B cell (primary cell): ENCODE results near the gene CNR1. TPM values are rescaled to one million over a fixed set of nuclear protein-coding genes. Genes with fewer than 3 reads are reported as not detected.

Experiments
- ATAC-seq: fragments of 200-7000 bp; cut with Tn5 transposase; one replicate; pipeline ENCODE4 v1.10.0; 2021; ENCODE audit warnings: low read depth, mild to moderate bottlenecking, moderate number of reproducible peaks, moderate library complexity
- CTCF ChIA-PET: fragments of 350-600 bp; sonication (Branson Sonifier 250); formaldehyde crosslinking; loops from one replicate; lab custom pipeline; 2021; ENCODE audit warnings: antibody characterized with exemption, inconsistent platforms; lab: Charles Lee
- POLR2A ChIA-PET: fragments of 350-600 bp; sonication (Branson Sonifier 250); formaldehyde crosslinking; loops from one replicate; lab custom pipeline; 2021; ENCODE audit warnings: antibody characterized with exemption; lab: Charles Lee
- DNase-seq: peaks from one replicate; pipeline ENCODE4 v3.0.0; 2013
- H2AFZ ChIP-seq: 2 replicates; pipeline ENCODE4 v1.6.1; 2012; ENCODE audit warnings: mild to moderate bottlenecking, low read depth, low read length; ENCODE audit not compliant: insufficient read depth, poor library complexity, severe bottlenecking
- H3K27ac ChIP-seq, 2 donors: 1 replicate in 1 of 2; 2 replicates in 1 of 2; pipeline ENCODE4 v1.5.1; 2012 to 2013; ENCODE audit warnings: low read length in 2 of 2, mild to moderate bottlenecking in 2 of 2, moderate library complexity in 1 of 2
- H3K27me3 ChIP-seq, 4 experiments: fragments of 200-600 bp in 1 of 4; sonication (generic) in 1 of 4; replicated peaks in 1 of 4; 1 replicate in 2 of 4; 2 replicates in 2 of 4; pipeline versions ENCODE4 v1.6.1 to v1.7.0; 2013 to 2016; ENCODE audit warnings: low read length in 3 of 4, mild to moderate bottlenecking in 2 of 4, mixed read lengths in 1 of 4, moderate library complexity in 1 of 4; ENCODE audit not compliant: insufficient read depth in 4 of 4, control insufficient read depth in 3 of 4; ENCODE audit errors: control extremely low read depth in 1 of 4
- H3K36me3 ChIP-seq, 2 experiments: replicated peaks in 1 of 2; 1 replicate in 1 of 2; 2 replicates in 1 of 2; pipeline versions ENCODE4 v1.6.1 to v1.7.1; 2013; ENCODE audit warnings: low read length in 1 of 2; ENCODE audit not compliant: insufficient read depth in 2 of 2, control insufficient read depth in 1 of 2; ENCODE audit errors: control extremely low read depth in 1 of 2, extremely low read depth in 1 of 2
- H3K4me1 ChIP-seq, 2 donors: fragments of 200-600 bp in 1 of 2; sonication (generic) in 1 of 2; 1 replicate in 1 of 2; 2 replicates in 1 of 2; pipeline versions ENCODE4 v1.5.1 to v1.6.1; 2013 to 2017; ENCODE audit warnings: low read length in 2 of 2; ENCODE audit not compliant: control insufficient read depth in 2 of 2, insufficient read depth in 2 of 2
- H3K4me2 ChIP-seq: replicated peaks from 2 replicates; pipeline ENCODE3; 2012; ENCODE audit warnings: mild to moderate bottlenecking, low read depth, low read length; ENCODE audit not compliant: poor library complexity, severe bottlenecking
- H3K4me3 ChIP-seq, 5 experiments: fragments of 200-600 bp in 1 of 5; sonication (generic) in 1 of 5; 1 replicate in 3 of 5; 2 replicates in 2 of 5; pipeline versions ENCODE4 v1.5.1 to v1.7.0; 2011 to 2016; ENCODE audit warnings: low read length in 4 of 5, mild to moderate bottlenecking in 4 of 5, low read depth in 2 of 5, control low read depth in 1 of 5, moderate library complexity in 1 of 5; ENCODE audit not compliant: insufficient read depth in 1 of 5; ENCODE audit errors: control extremely low read depth in 1 of 5, extremely low read depth in 1 of 5
- H3K79me2 ChIP-seq: fragments of 200-600 bp; sonication (generic); one replicate; pipeline ENCODE4 v1.6.0; 2016; ENCODE audit warnings: low read length; ENCODE audit not compliant: control insufficient read depth, insufficient read depth
- H3K9ac ChIP-seq: fragments of 200-600 bp; sonication (generic); 2 replicates; pipeline ENCODE4 v1.6.1; 2017; ENCODE audit warnings: mild to moderate bottlenecking, low read length, moderate library complexity
- H3K9me3 ChIP-seq, 3 donors: one replicate each; pipeline versions ENCODE4 v1.6.1 to v1.7.1; 2013; ENCODE audit warnings: low read length in 2 of 3; ENCODE audit not compliant: control insufficient read depth in 2 of 3, insufficient read depth in 1 of 3; ENCODE audit errors: control extremely low read depth in 1 of 3
- H4K20me1 ChIP-seq: 2 replicates; pipeline ENCODE4 v1.6.0; 2012; ENCODE audit warnings: mild to moderate bottlenecking, low read length; ENCODE audit not compliant: insufficient read depth, control insufficient read depth, poor library complexity, severe bottlenecking
- H3K27ac Mint-ChIP-seq: one replicate; pipeline ENCODE4 v1.8.0; 2021; ENCODE audit warnings: mixed read lengths
- H3K27me3 Mint-ChIP-seq: one replicate; pipeline ENCODE4 v1.8.0; 2021; ENCODE audit warnings: mixed read lengths
- H3K4me1 Mint-ChIP-seq: one replicate; pipeline ENCODE4 v1.8.0; 2021; ENCODE audit warnings: mixed read lengths
- H3K4me3 Mint-ChIP-seq: one replicate; pipeline ENCODE4 v1.8.0; 2021; ENCODE audit warnings: mixed read lengths
- H3K9me3 Mint-ChIP-seq: one replicate; pipeline ENCODE4 v1.8.0; 2022; ENCODE audit warnings: mixed read lengths; ENCODE audit not compliant: insufficient read depth
- CTCF ChIP-seq: fragments of 200-600 bp; IDR thresholded peaks from one replicate; pipeline ENCODE4 v1.8.0; 2022; ENCODE audit warnings: antibody characterized with exemption, mild to moderate bottlenecking
- EZH2 ChIP-seq: IDR thresholded peaks from 2 replicates; pipeline ENCODE4 v1.6.1; 2012; ENCODE audit warnings: borderline replicate concordance, low read depth, mild to moderate bottlenecking, moderate library complexity, low read length; ENCODE audit not compliant: insufficient read depth, poor library complexity, severe bottlenecking
- WGBS: methylation state at CpG from one replicate; pipeline ENCODE4 v1.1.5; 2013; ENCODE audit warnings: missing lambda C conversion rate; ENCODE audit not compliant: insufficient coverage; 5-methylcytosine and 5-hydroxymethylcytosine counted together
- intact Hi-C: fragments of 100-400 bp; cut with micrococcal nuclease; formaldehyde crosslinking; loops from one replicate; pipeline ENCODE4 v1.10.0; 2022
- polyA plus RNA-seq: library from polyadenylated mRNA; depleted of rRNA; stranded (reverse); fragments of >200 nt; gene quantifications from 2 replicates; pipeline ENCODE4 v1.2.3, GENCODE V29; 2012
- total RNA-seq, 2 donors: library from RNA; stranded (reverse); fragments of 120-200 nt in 1 of 2; gene quantifications; 1 replicate in 1 of 2; 2 replicates in 1 of 2; pipeline versions ENCODE4 v1.2.3 to v1.2.4, GENCODE V29; 2013 to 2022

CNR1 gene
- total and polyA plus RNA-seq, 2 donors (not counting 1 experiment from before 2014, with no cell fraction given): 8.9 to 28.9 TPM

- Histone ChIP-seq H3K9ac (no peak overlapping the region), H3K4me3 (no peak overlapping the region), H3K4me1 (peaks cover 18 to 19% of the 10 kb centered on the region in 2 donors), H3K27me3 (no peaks in the 10 kb centered on the region), H3K4me2 (no peak overlapping the region), H4K20me1 (no peaks in the 10 kb centered on the region), H2AFZ (no peak overlapping the region), H3K79me2 (no peaks in the 10 kb centered on the region), H3K27ac (no peak overlapping the region), H3K9me3 (no peaks in the 10 kb centered on the region), H3K36me3 (no peaks in the 10 kb centered on the region)
- Mint-ChIP-seq H3K4me1 (peaks cover 20% of the 10 kb centered on the region), H3K27ac (no peak overlapping the region), H3K9me3 (no peaks in the 10 kb centered on the region), H3K27me3 (peaks cover 10% of the 10 kb centered on the region), H3K4me3 (no peak overlapping the region)
- CTCF ChIA-PET: no interaction called here
- no CpG with 5 or more reads among the region's 3 CpGs for WGBS
- ATAC-seq (no peak), DNase-seq (no peak)
- intact Hi-C loops: no loop called here
- no peak for TF ChIP-seq EZH2
- no peak for TF ChIP-seq CTCF
- POLR2A ChIA-PET: no interaction called here
Observed at GRCh38 chr6:88116276-88116675, 49.9 kb downstream of the CNR1 start.

- Histone ChIP-seq H3K27me3 (no peaks in the 10 kb centered on the region), H3K27ac (peak overlapping the region in 1 of 2 donors; percentile 65), H3K4me1 (peaks cover 18 to 19% of the 10 kb centered on the region in 2 donors), H2AFZ (peak overlapping the region; percentile 20), H3K36me3 (no peaks in the 10 kb centered on the region), H3K79me2 (no peaks in the 10 kb centered on the region), H3K4me2 (peak overlapping the region; percentile 41), H4K20me1 (no peaks in the 10 kb centered on the region), H3K9ac (no peak overlapping the region), H3K9me3 (no peaks in the 10 kb centered on the region), H3K4me3 (no peak overlapping the region)
- ChIA-PET CTCF (interaction anchor here (0.6 to 1.3 kb wide), 3 partner anchors 44 to 123 kb away, joined by 3 read pairs; no protein-coding TSS in a partner anchor), POLR2A (no interaction called here)
- ATAC-seq (no peak), DNase-seq (peak; percentile 20)
- 71% methylated on average over 1 of the region's 2 CpGs for WGBS
- H3K27me3 Mint-ChIP-seq: peaks cover 7% of the 10 kb centered on the region
- H3K4me1 Mint-ChIP-seq: peaks cover 20% of the 10 kb centered on the region
- no peaks in the 10 kb centered on the region for H3K9me3 Mint-ChIP-seq
- TF ChIP-seq CTCF (no peak), EZH2 (no peak)
- intact Hi-C loops: loop anchor here (1.0 kb wide), 1 partner anchor 26 kb away; no protein-coding TSS in a partner anchor
- peak overlapping the region; percentile 38 for H3K4me3 Mint-ChIP-seq
- H3K27ac Mint-ChIP-seq: peak overlapping the region; percentile 57
Observed at GRCh38 chr6:88115307-88115706, 50.8 kb downstream of the CNR1 start.
